GM18907 (cell line): ENCODE data around the gene TBCA.
"Not testable (repeated sequence)": the region's sequence is repeated elsewhere in the genome, so short reads cannot be mapped to it uniquely, and the experiment has no call there.

Experiments used
- ATAC-seq: cut with Tn5 transposase; IDR thresholded peaks from one replicate; pipeline ENCODE4 v1.9.1; 2021; ENCODE audit warnings: mild to moderate bottlenecking, moderate library complexity; ENCODE audit not compliant: unreplicated experiment

The TBCA gene

GRCh38 chr5:77773734-77774280 lies 2.3 kb downstream of the TBCA start:
- no peak for ATAC-seq

GRCh38 chr5:77772729-77773128 lies 3.4 kb downstream of the TBCA start:
- ATAC-seq: no peak

- no peak for ATAC-seq
Measured at GRCh38 chr5:77771452-77771851, 4.7 kb downstream of the TBCA start.

DNA sequence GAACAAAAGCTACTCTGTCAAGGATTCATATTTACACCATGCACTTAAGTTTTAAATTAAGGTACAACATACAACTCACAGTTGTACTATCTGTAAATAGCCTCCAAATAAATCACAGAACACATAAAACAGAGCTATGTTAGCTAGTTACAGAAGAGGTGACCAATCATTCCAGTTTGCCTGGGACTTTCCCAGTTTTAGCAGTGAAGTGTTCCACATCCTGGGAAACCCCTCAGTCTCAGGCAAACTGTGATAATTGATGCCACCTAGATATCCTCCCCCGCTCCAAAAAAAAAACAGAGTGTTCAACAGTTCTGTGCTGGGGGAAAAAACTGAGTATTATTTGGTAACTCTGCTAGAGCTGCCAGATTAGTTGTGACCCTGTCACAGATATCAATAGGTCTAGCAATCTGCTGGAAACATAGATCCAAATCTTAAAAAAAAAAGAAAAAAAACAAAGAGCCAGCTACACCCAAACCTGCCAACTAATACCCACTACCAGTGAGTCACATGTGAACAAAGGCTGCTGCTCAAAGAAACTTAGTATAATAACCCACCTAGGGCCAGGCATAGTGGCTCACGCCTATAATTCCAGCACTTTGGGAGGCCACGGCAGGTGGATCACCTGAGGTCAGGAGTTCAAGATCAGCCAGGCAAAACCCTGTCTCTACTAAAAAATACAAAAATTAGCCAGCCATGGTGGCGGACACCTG lies 5.7 kb downstream of the TBCA start:
- no peak for ATAC-seq

DNA sequence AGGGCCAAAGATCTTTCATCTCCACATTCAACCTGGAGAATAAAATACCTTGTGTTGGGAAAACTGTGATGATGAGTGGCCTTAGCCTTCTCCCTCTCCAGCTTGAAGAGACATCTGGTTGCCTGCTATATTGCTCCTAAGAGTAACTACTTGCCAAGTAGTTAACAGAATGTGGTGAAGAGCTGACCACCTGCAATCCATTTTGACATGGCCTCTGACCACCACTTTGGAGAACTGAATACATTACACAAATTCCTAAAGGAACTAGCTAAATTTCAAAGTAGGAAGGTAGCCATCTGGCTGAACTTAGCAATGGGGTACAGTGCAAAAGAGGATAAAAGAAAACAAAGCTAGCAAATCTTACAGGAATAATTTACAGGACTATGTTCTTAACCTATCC lies 7.2 kb downstream of the TBCA start:
- ATAC-seq: no peak

- no peak for ATAC-seq
Measured at GRCh38 chr5:77767301-77767700, 8.8 kb downstream of the TBCA start.

DNA sequence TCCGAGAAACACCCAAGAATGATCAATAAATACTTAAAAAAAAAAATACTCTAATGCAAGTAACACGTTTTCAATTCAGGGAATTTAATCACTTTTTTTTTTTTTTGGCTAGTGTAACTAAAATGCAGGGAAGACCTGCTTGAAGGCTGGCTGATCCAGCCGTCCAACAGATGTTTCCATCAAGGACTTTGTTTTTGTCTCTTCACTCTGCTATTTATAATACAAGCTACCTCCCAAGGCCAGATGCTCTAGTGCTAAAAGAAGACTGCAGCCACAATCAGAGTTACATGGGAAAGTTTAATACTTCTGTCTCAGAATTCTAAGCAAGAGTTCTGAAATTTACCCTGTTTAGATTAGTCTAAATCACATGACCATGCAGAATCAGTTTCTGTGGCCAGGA lies 14.5 kb downstream of the TBCA start:
- ATAC-seq: no peak

DNA sequence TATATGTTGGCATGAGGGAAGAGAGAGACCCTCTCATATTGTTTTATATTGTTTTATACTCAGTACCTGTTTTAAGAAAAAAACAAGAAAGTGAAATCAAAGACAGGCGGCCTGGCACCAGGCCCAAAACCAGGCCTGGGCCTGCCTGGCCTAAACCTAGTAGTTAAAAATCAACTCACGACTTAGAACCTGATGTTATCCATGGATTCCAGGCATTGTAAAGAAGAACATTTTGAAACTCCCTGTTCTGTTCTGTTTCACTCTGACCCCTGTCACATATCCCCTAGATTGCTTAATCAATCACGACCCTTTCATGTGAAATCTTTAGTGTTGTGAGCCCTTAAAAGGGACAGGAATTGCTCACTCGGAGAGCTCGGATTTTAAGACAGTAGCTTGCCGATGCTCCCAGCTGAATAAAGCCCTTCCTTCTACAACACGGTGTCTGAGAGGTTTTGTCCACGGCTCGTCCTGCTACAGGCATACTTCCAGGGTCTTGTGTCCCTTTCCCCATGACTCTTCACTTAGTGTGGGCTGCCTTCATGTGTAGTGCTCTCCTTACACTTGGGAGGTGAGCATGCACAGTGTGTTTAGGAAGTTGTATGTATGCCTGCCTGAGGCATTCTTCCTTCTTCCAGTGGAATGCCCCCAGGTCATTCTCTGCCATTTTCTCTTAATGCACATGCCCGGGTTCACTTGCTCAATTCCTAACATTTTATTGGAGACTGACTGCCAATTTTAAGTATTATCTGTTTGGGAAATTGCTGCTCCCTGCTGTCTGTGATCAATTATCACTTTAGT lies 17.8 kb downstream of the TBCA start:
- no peak for ATAC-seq

DNA sequence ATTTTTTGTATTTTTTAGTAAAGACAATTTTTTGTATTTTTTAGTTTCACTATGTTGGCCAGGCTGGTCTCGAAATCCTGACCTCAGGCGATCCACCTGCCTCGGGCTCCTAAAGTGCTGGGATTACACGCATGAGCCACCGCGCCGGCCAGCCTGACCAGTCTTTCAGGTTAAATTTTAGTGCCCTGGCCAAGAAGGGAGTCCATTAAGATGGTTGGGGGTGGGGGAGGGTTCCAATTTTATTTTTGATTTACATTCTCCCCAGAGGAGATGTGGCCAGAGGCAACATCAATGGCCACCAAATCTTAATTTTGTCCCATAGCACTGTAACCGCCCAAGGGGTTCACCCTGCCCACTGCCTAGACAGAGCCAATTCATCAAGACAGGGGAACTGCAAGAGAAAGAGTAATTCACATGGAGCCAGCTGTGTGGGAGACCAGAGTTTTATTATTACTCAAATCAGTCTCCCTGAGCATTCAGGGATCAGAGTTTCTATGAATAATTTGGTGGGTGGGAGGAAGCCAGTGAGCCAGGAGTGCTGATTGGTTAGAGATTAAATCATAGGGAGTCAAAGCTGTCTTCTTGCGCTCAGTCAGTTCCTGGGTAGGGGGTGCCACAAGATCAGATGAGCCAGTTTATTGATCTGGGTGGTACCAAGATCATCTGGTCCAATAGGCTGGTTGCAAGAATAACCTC lies 24.7 kb downstream of the TBCA start:
- ATAC-seq: no peak

DNA sequence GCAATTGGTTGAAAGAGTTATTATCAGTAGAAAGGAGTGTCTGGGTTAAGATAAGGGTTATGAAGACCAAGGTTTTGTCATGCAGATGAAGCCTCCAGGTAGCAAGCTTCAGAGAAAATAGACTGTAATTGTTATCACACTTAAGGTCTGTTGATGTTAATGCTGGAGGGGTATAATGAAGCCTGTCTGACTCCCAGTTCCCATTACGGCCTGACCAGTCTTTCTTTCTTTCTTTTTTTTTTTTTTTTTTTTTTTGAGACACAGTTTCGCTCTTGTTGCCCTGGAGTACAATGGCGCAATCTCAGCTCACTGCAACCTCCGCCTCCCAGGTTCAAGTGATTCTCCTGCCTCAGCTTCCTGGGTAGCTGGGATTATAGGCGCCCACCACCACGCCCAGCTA lies 25.2 kb downstream of the TBCA start:
- ATAC-seq: not testable (repeated sequence)

- no peak for ATAC-seq
Measured at GRCh38 chr5:77748160-77748559, 28.0 kb downstream of the TBCA start.

GRCh38 chr5:77744116-77744515 lies 32.0 kb downstream of the TBCA start:
- ATAC-seq: no peak

- no peak for ATAC-seq
Measured at GRCh38 chr5:77743181-77743580, 33.0 kb downstream of the TBCA start.

- ATAC-seq: no peak
Measured at GRCh38 chr5:77741608-77742007, 34.5 kb downstream of the TBCA start.

DNA sequence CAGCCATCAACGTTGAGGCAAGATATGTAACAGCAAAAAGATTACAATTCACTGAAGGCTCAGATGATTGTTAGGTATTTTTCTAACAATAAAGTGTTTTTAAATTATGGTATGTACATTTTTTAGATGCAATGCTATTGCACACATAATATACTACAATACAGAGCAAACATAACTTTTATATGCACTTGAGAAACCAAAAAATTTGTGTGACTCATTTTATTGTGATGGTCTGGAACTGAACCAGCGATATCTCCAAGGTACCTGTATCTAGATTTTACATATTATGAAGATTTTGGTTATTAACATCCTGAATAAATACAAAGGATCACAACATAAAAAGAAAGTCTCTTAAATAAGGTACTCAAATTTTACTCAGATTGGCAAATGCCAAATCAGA lies 41.3 kb downstream of the TBCA start:
- no peak for ATAC-seq

DNA sequence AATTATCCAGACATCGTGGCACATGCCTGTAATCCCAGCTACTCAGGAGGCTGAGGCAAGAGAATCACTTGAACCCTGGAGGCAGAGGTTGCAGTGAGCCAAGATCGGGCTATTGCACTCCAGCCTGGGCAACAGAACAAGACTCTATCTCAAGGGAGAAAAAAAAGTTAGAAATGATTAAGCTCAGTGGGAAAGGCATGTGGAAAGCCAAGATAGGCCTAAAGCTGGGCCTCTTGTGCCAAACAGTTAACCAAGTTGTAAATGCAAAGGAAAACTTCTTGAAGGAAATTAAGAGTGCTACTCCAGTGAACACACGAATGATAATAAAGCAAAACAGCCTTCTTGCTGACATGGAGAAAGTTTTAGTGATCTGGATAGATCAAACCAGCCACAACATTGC lies 43.0 kb downstream of the TBCA start:
- ATAC-seq: no peak

- ATAC-seq: no peak
Measured at GRCh38 chr5:77727190-77727589, 48.9 kb downstream of the TBCA start.

GRCh38 chr5:77725616-77726015 lies 50.5 kb downstream of the TBCA start:
- no peak for ATAC-seq

GRCh38 chr5:77724934-77725333 lies 51.2 kb downstream of the TBCA start:
- no peak for ATAC-seq

DNA sequence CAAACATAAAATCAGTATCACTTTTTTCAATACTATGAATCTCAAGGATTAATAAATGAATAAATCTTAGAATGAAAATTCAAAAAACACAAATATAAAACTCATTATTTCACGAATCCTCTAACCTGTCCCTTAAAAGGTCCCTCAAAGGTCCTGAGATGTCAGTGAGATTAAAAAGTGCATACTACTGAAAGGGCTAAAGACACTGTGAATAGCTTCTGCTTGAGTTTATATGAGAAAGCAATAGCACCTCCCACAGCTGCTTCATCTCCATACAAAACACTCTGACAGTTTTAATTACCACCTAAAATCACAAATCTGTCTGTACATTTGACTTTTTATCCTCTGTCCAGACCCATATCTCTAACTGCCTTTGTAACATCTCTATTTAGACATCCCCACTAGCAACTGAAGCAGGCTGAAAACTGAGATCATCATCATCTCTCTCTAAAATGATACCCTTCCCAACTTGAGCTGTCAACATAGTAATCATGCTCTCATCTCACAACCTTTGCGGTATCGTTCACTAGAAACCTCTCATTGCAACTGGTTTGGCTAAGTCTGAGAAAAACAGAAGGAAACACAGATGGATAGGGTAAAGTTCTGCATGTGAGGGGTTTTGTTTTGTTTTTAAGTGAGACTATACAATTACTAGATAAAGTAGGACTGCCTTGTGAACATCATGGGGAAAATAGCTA lies 56.3 kb downstream of the TBCA start:
- ATAC-seq: no peak
